Type B pancreatic cell (in vitro differentiated cells): ENCODE data around the gene B4GALT6. TPM values are rescaled to one million over a fixed set of nuclear protein-coding genes. Genes with fewer than 3 reads are reported as not detected.

Source experiments
- DNase-seq: peaks from one replicate; pipeline ENCODE4 v3.0.0; 2021; ENCODE audit warnings: mixed read lengths; ENCODE audit not compliant: unreplicated experiment; ENCODE audit errors: extremely low spot score
- H3K27ac Mint-ChIP-seq: 2 replicates; pipeline ENCODE4 v1.8.0; 2021; ENCODE audit warnings: mild to moderate bottlenecking, mixed read lengths
- H3K27me3 Mint-ChIP-seq: 2 replicates; pipeline ENCODE4 v1.8.0; 2021; ENCODE audit warnings: mixed read lengths
- H3K36me3 Mint-ChIP-seq: 2 replicates; pipeline ENCODE4 v1.8.0; 2021; ENCODE audit warnings: mixed read lengths
- H3K4me1 Mint-ChIP-seq: one replicate; pipeline ENCODE4 v1.8.0; 2021; ENCODE audit warnings: mixed read lengths; ENCODE audit not compliant: unreplicated experiment
- H3K4me3 Mint-ChIP-seq: 2 replicates; pipeline ENCODE4 v1.8.0; 2021; ENCODE audit warnings: mild to moderate bottlenecking, mixed read lengths
- H3K9me3 Mint-ChIP-seq: 2 replicates; pipeline ENCODE4 v1.8.0; 2021; ENCODE audit warnings: mixed read lengths
- CTCF ChIP-seq: fragments of 200-600 bp; sonication (generic); conservative IDR thresholded peaks from 2 replicates; pipeline ENCODE4 v1.5.0; 2021; ENCODE audit warnings: antibody characterized with exemption, mild to moderate bottlenecking
- total RNA-seq: library from RNA; stranded (reverse); gene quantifications from 2 replicates; pipeline ENCODE4 v1.2.1, GENCODE V29; 2021; ENCODE audit warnings: low replicate concordance

Gene B4GALT6
- total RNA-seq, 1 donor from 2014 or later: 35.9 TPM

DNA sequence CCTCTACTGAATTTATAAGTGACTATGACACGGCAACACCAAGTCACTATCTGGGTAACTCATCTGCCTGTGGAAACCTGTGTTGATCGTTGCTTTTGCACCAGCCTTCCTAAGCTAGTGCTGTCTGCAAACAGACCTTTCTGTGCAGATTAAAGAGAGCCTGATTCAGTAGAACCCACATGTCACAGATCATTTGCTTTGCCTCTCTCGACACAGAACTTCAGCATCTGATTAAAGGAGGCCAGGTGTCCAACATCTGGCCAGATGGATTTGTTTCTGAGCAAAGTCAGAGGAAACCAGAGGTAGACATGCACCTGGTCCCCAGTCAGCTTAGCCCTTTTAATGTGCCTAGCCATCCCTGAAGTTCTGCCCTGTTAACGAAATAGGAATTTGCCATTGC, 107.7 kb downstream of the B4GALT6 start:
- Mint-ChIP-seq H3K4me1 (peaks cover 12% of the 10 kb centered on the region), H3K9me3 (no peaks in the 10 kb centered on the region)

DNA sequence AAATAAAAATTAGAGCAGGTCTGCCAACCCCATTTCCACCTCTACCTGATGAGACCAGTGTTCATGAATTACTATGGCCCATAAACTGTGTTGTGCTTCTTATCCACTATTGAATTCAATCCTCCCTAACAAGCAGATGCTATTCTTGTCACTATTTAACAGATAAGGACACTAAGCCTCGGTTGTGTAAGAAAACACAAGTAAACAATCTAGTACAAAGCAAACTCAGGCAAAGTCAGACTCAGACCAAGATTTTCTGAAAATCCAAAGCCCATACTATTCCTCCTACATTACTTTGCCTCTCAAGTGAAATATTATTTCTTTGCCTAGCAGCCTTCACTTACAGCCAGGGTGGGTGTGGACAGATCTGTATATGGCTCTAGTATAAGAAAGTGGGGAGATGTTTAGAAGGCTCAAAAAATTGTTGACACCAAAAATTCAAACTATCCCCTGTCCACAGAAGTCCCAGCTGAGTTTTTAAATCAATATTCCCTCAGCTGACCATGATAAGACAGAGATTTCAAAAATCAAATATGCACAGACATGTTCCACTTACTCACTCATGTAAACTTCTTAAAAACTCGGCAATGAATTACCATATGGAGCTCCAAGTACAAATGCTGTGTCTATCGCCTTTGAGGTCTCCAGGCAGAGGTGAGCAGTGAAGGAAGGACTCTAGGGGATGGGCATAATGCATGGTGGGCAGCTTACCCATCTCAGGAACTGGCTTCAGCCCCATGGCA, 108.7 kb downstream of the B4GALT6 start:
- H3K27me3 Mint-ChIP-seq: peaks cover 7% of the 10 kb centered on the region
- H3K9me3 Mint-ChIP-seq: no peaks in the 10 kb centered on the region
- no peak for TF ChIP-seq CTCF
- DNase-seq: no peak
- H3K4me3 Mint-ChIP-seq: no peak overlapping the region
- H3K36me3 Mint-ChIP-seq: no peaks in the 10 kb centered on the region
- H3K27ac Mint-ChIP-seq: no peak overlapping the region
- peaks cover 12% of the 10 kb centered on the region for H3K4me1 Mint-ChIP-seq

More for the DNA sequence above, 107.7 kb downstream of the B4GALT6 start:
- no peak for TF ChIP-seq CTCF
- no peaks in the 10 kb centered on the region for H3K36me3 Mint-ChIP-seq
- H3K27ac Mint-ChIP-seq: no peak overlapping the region
- H3K4me3 Mint-ChIP-seq: no peak overlapping the region
- peaks cover 7% of the 10 kb centered on the region for H3K27me3 Mint-ChIP-seq
- DNase-seq: no peak

- H3K27ac Mint-ChIP-seq: no peak overlapping the region
Measured at GRCh38 chr18:31574359-31574758, 110.0 kb downstream of the B4GALT6 start.

More at GRCh38 chr18:31574359-31574758, 110.0 kb downstream of the B4GALT6 start:
- no peak overlapping the region for H3K4me3 Mint-ChIP-seq
- H3K27me3 Mint-ChIP-seq: peaks cover 7% of the 10 kb centered on the region
- no peak for DNase-seq
- H3K36me3 Mint-ChIP-seq: no peaks in the 10 kb centered on the region
- TF ChIP-seq CTCF: no peak
- no peaks in the 10 kb centered on the region for H3K9me3 Mint-ChIP-seq
- peaks cover 12% of the 10 kb centered on the region for H3K4me1 Mint-ChIP-seq

Other genes starting within 250 kb of the B4GALT6 start
- gene DSG3, start 236.8 kb downstream of the B4GALT6 start, total RNA-seq: 1.1 and 4.5 TPM in 2 replicates
- 117 and 272 TPM in 2 replicates for gene DSG2, start 186.4 kb downstream of the B4GALT6 start, total RNA-seq
- 2,711 and 3,458 TPM in 2 replicates for gene TTR, start 92.7 kb downstream of the B4GALT6 start, total RNA-seq
- gene SLC25A52, start 76.3 kb upstream of the B4GALT6 start, total RNA-seq: not detected in 2 replicates